Measurements from ENCODE around the gene KDM4D.

- no peak for TF ChIP-seq EZH2 (IDR thresholded peaks at IDR 0.05; ENCODE audit: insufficient read depth, low read length)
- TF ChIP-seq CTCF (IDR thresholded peaks at IDR 0.05; ENCODE audit: insufficient read depth, low read depth, low read length) = no peak
These were observed 24.8 kb downstream of the KDM4D start for GRCh38 chr11:94998285-94998684.

Data from astrocyte (in vitro differentiated cells and primary cell).